Dedifferentiated amniotic fluid mesenchymal stem cell (primary cell): ENCODE data around the gene LIFR.

ENCODE experiments used
- DNase-seq: peaks from one replicate; pipeline ENCODE4 v3.0.0-alpha.2; 2016; ENCODE audit errors: extremely low spot score

LIFR gene

GRCh38 chr5:38466424-38467189 is 89.8 kb downstream of the LIFR start:
- DNase-seq, result no peak

GRCh38 chr5:38465702-38466423 is 90.6 kb downstream of the LIFR start:
- DNase-seq, result no peak

GRCh38 chr5:38465061-38465460 is 91.4 kb downstream of the LIFR start:
- DNase-seq, result no peak

- peak; percentile 73 for DNase-seq
Measured at GRCh38 chr5:38463634-38464521, 92.6 kb downstream of the LIFR start.

GRCh38 chr5:38462976-38463633 is 93.3 kb downstream of the LIFR start:
- no peak for DNase-seq

- DNase-seq, result no peak
Measured at GRCh38 chr5:38458174-38458573, 98.3 kb downstream of the LIFR start.

GRCh38 chr5:38456657-38457399 is 99.6 kb downstream of the LIFR start:
- DNase-seq, result no peak

GRCh38 chr5:38455796-38456330 is 100.6 kb downstream of the LIFR start:
- DNase-seq, result no peak

GRCh38 chr5:38453921-38454320 is 102.5 kb downstream of the LIFR start:
- no peak for DNase-seq

- DNase-seq, result no peak
Measured at GRCh38 chr5:38453506-38453905, 102.9 kb downstream of the LIFR start.

GRCh38 chr5:38452201-38452600 is 104.2 kb downstream of the LIFR start:
- DNase-seq, result no peak

- no peak for DNase-seq
Measured at GRCh38 chr5:38451074-38451725, 105.2 kb downstream of the LIFR start.

GRCh38 chr5:38450627-38451026 is 105.8 kb downstream of the LIFR start:
- DNase-seq, result no peak

GRCh38 chr5:38448568-38449350 is 107.7 kb downstream of the LIFR start:
- DNase-seq, result no peak

GRCh38 chr5:38447786-38448185 is 108.7 kb downstream of the LIFR start:
- DNase-seq, result no peak

GRCh38 chr5:38447056-38447455 is 109.4 kb downstream of the LIFR start:
- no peak for DNase-seq

GRCh38 chr5:38446029-38446522 is 110.4 kb downstream of the LIFR start:
- no peak for DNase-seq

GRCh38 chr5:38445374-38446028 is 110.9 kb downstream of the LIFR start:
- no peak for DNase-seq

- DNase-seq, result no peak
Measured at GRCh38 chr5:38443390-38443789, 113.1 kb downstream of the LIFR start.
